Liver (tissue), 9 donors: ENCODE measurements around the gene NECAB2. TPM values are rescaled to one million over a fixed set of nuclear protein-coding genes. Genes with fewer than 3 reads are reported as not detected.

Source experiments
- DNase-seq: peaks from one replicate; pipeline ENCODE4 v3.0.0-alpha.2; 2017; ENCODE audit warnings: low spot score
- H3K27ac ChIP-seq, 2 donors: one replicate each; pipeline ENCODE4 v1.7.0; 2013; ENCODE audit warnings: inconsistent platforms in 2 of 2, low read length in 2 of 2, control low read depth in 1 of 2, low read depth in 1 of 2, mild to moderate bottlenecking in 1 of 2
- H3K27me3 ChIP-seq, 4 donors: one replicate each; pipeline versions ENCODE4 v1.6.1 to v1.7.0; 2013; ENCODE audit warnings: low read length in 3 of 4, inconsistent platforms in 1 of 4, mild to moderate bottlenecking in 1 of 4, moderate library complexity in 1 of 4; ENCODE audit not compliant: control insufficient read depth in 4 of 4, insufficient read depth in 4 of 4
- H3K36me3 ChIP-seq, 4 donors: one replicate each; pipeline versions ENCODE4 v1.6.1 to v1.7.0; 2013; ENCODE audit warnings: low read length in 3 of 4, mild to moderate bottlenecking in 3 of 4, low read depth in 1 of 4, moderate library complexity in 1 of 4; ENCODE audit not compliant: control insufficient read depth in 4 of 4, insufficient read depth in 3 of 4
- H3K4me1 ChIP-seq, 4 donors: one replicate each; pipeline versions ENCODE4 v1.6.1 to v1.7.0; 2013; ENCODE audit warnings: low read length in 3 of 4, mild to moderate bottlenecking in 3 of 4, moderate library complexity in 1 of 4; ENCODE audit not compliant: control insufficient read depth in 4 of 4, insufficient read depth in 4 of 4
- H3K4me3 ChIP-seq, 3 donors: one replicate each; pipeline versions ENCODE4 v1.6.1 to v1.7.0; 2013; ENCODE audit warnings: low read length in 3 of 3, control low read depth in 1 of 3, low read depth in 1 of 3, mild to moderate bottlenecking in 1 of 3
- H3K9ac ChIP-seq, 2 donors: one replicate each; pipeline ENCODE4 v1.7.0; 2013; ENCODE audit warnings: low read length in 2 of 2, mild to moderate bottlenecking in 2 of 2, moderate library complexity in 2 of 2, control low read depth in 1 of 2, low read depth in 1 of 2
- H3K9me3 ChIP-seq, 4 donors: one replicate each; pipeline versions ENCODE4 v1.6.1 to v1.7.0; 2013; ENCODE audit warnings: low read length in 3 of 4; ENCODE audit not compliant: control insufficient read depth in 4 of 4
- ATF3 ChIP-seq: IDR thresholded peaks from 2 replicates; pipeline ENCODE4 v1.6.1; 2016; ENCODE audit warnings: antibody characterized with exemption
- FOXA1 ChIP-seq: IDR thresholded peaks from 2 replicates; pipeline ENCODE4 v1.6.1; 2016; ENCODE audit warnings: antibody characterized with exemption
- FOXA2 ChIP-seq: IDR thresholded peaks from 2 replicates; pipeline ENCODE4 v1.6.1; 2016; ENCODE audit warnings: antibody characterized with exemption
- GABPA ChIP-seq, 2 donors: IDR thresholded peaks in 1 of 2; conservative IDR thresholded peaks in 1 of 2; 2 replicates each; pipeline ENCODE4 v1.6.1; 2016; ENCODE audit warnings: antibody characterized with exemption in 2 of 2, mild to moderate bottlenecking in 1 of 2, moderate library complexity in 1 of 2
- HNF4A ChIP-seq, 2 donors: conservative IDR thresholded peaks; 2 replicates each; pipeline ENCODE4 v1.6.1; 2016; ENCODE audit warnings: antibody characterized with exemption in 2 of 2, mild to moderate bottlenecking in 2 of 2
- HNF4G ChIP-seq: IDR thresholded peaks from 2 replicates; pipeline ENCODE4 v1.6.1; 2016; ENCODE audit warnings: antibody characterized with exemption
- NR2F2 ChIP-seq: IDR thresholded peaks from 2 replicates; pipeline ENCODE4 v1.6.1; 2016; ENCODE audit warnings: antibody characterized with exemption
- RAD21 ChIP-seq, 2 donors: IDR thresholded peaks; 2 replicates each; pipeline ENCODE4 v1.6.1; 2016; ENCODE audit warnings: antibody characterized with exemption in 2 of 2, mild to moderate bottlenecking in 2 of 2
- RXRA ChIP-seq, 2 donors: IDR thresholded peaks; 2 replicates each; pipeline ENCODE4 v1.6.1; 2017 to 2018; ENCODE audit warnings: antibody characterized with exemption in 2 of 2, mild to moderate bottlenecking in 1 of 2
- SP1 ChIP-seq: IDR thresholded peaks from 2 replicates; pipeline ENCODE4 v1.6.1; 2018; ENCODE audit warnings: antibody characterized with exemption, mild to moderate bottlenecking
- TAF1 ChIP-seq: conservative IDR thresholded peaks from 2 replicates; pipeline ENCODE4 v1.6.1; 2016; ENCODE audit warnings: antibody characterized with exemption, mild to moderate bottlenecking
- YY1 ChIP-seq: IDR thresholded peaks from 2 replicates; pipeline ENCODE4 v1.6.1; 2016; ENCODE audit warnings: antibody characterized with exemption, mild to moderate bottlenecking
- ZBTB33 ChIP-seq: IDR thresholded peaks from 2 replicates; pipeline ENCODE4 v1.6.1; 2016; ENCODE audit warnings: antibody characterized with exemption
- WGBS: extraction: QIAGEN DNeasy Blood & Tissue Kit; methylation state at CpG from one replicate; pipeline ENCODE4 v1.1.7; 2013; 5-methylcytosine and 5-hydroxymethylcytosine counted together
- polyA plus RNA-seq, 2 donors: library from polyadenylated mRNA; stranded (reverse) in 1 of 2; unstranded in 1 of 2; fragments of 200-250 nt in 1 of 2; fragments of >200 nt in 1 of 2; fragmentation: Nextera tagmentation in 1 of 2; extraction: Ambion mirVana in 1 of 2; gene quantifications; one replicate each; pipeline versions ENCODE4 v1.2.1 to v1.2.3, GENCODE V29; 2013 to 2015
- total RNA-seq, 2 donors: library from RNA; depleted of rRNA; stranded (reverse); fragments of >200 nt; gene quantifications; one replicate each; pipeline ENCODE4 v1.2.3, GENCODE V29; 2014
- donor health status: healthy.
- donor health status: healthy.
- donor health status: healthy.
- donor health status: healthy.
- donor health status: healthy.

NECAB2 gene
- total and polyA plus RNA-seq, 4 donors: 2.7 to 3.8 (median 2.9) TPM; not detected in 1

GRCh38 chr16:83977056-83977815, 9.2 kb downstream of the NECAB2 start:
- Histone ChIP-seq H3K27ac (no peak overlapping the region), H3K4me3 (no peak overlapping the region), H3K36me3 (peaks cover 2 to 17% (median 8%) of the 10 kb centered on the region in 4 donors), H3K9ac (no peak overlapping the region), H3K9me3 (peaks cover 0 to 3% (median under 1%) of the 10 kb centered on the region in 4 donors), H3K4me1 (no peaks in the 10 kb centered on the region), H3K27me3 (no peaks in the 10 kb centered on the region)
- 90% methylated on average over 6 of the region's 6 CpGs for WGBS
- TF ChIP-seq ATF3 (no peak), HNF4A (conservative IDR thresholded peaks at IDR 0.05) (no peak), NR2F2 (no peak), HNF4G (no peak), GABPA (IDR thresholded peaks at IDR 0.05 in 1 of 2, conservative IDR thresholded peaks at IDR 0.05 in 1 of 2) (no peak), SP1 (no peak)
- no peak for DNase-seq

- Histone ChIP-seq H3K4me3 (no peak overlapping the region), H3K36me3 (peaks cover 2 to 19% (median 9%) of the 10 kb centered on the region in 4 donors), H3K27ac (no peak overlapping the region), H3K9me3 (peaks cover 0 to 3% (median under 1%) of the 10 kb centered on the region in 4 donors), H3K9ac (no peak overlapping the region), H3K4me1 (no peaks in the 10 kb centered on the region), H3K27me3 (no peaks in the 10 kb centered on the region)
- no peak for DNase-seq
- TF ChIP-seq GABPA (IDR thresholded peaks at IDR 0.05 in 1 of 2, conservative IDR thresholded peaks at IDR 0.05 in 1 of 2) (no peak), NR2F2 (no peak), FOXA2 (no peak), TAF1 (no peak), RXRA (IDR thresholded peaks at IDR 0.05) (no peak), FOXA1 (no peak)
- WGBS: 84% methylated on average over 5 of the region's 5 CpGs
Observed at GRCh38 chr16:83978401-83978904, 10.4 kb downstream of the NECAB2 start.

- Histone ChIP-seq H3K27me3 (no peaks in the 10 kb centered on the region), H3K9ac (no peak overlapping the region), H3K9me3 (peaks cover 0 to 3% (median under 1%) of the 10 kb centered on the region in 4 donors), H3K27ac (no peak overlapping the region), H3K36me3 (peaks cover 2 to 19% (median 10%) of the 10 kb centered on the region in 4 donors), H3K4me1 (no peaks in the 10 kb centered on the region), H3K4me3 (no peak overlapping the region)
- DNase-seq: no peak
- TF ChIP-seq FOXA1 (no peak), YY1 (no peak), RAD21 (IDR thresholded peaks at IDR 0.05) (no peak), ZBTB33 (no peak), GABPA (IDR thresholded peaks at IDR 0.05 in 1 of 2, conservative IDR thresholded peaks at IDR 0.05 in 1 of 2) (no peak)
- 94% methylated on average over 7 of the region's 7 CpGs for WGBS
Observed at GRCh38 chr16:83979441-83979840, 11.4 kb downstream of the NECAB2 start.
